H1 (cell line): ENCODE data around the gene ZNF837. TPM values are rescaled to one million over a fixed set of nuclear protein-coding genes. Genes with fewer than 3 reads are reported as not detected.

Experiments
- ATF3 ChIP-seq: IDR thresholded peaks from 2 replicates; pipeline ENCODE4 v1.6.1; 2011; ENCODE audit warnings: low read depth, mild to moderate bottlenecking, low read length; ENCODE audit not compliant: insufficient read depth
- BACH1 ChIP-seq: IDR thresholded peaks from 2 replicates; pipeline ENCODE4 v1.6.1; 2012; ENCODE audit warnings: low read length, improper control_type of control experiment
- BCL11A ChIP-seq, 2 experiments: IDR thresholded peaks; one replicate each; pipeline ENCODE4 v1.6.1; 2011; ENCODE audit warnings: low read depth in 2 of 2, low read length in 2 of 2, mild to moderate bottlenecking in 2 of 2
- CBX8 ChIP-seq: fragments of 300-800, 300-1000 bp; sonication (generic); IDR thresholded peaks from 2 replicates; pipeline ENCODE4 v1.7.1; 2016; ENCODE audit warnings: low read depth, low read length, borderline replicate concordance
- CHD1 ChIP-seq: IDR thresholded peaks from 2 replicates; pipeline ENCODE4 v1.6.1; 2012; ENCODE audit warnings: low read depth, low read length, improper control_type of control experiment
- CREB1 ChIP-seq: IDR thresholded peaks from 2 replicates; pipeline ENCODE4 v1.6.1; 2012; ENCODE audit warnings: inconsistent platforms
- EGR1 ChIP-seq: IDR thresholded peaks from 2 replicates; pipeline ENCODE4 v1.6.1; 2011; ENCODE audit warnings: low read depth, low read length, borderline replicate concordance
- EP300 ChIP-seq, 2 experiments: IDR thresholded peaks; 1 replicate in 1 of 2; 2 replicates in 1 of 2; pipeline ENCODE4 v1.6.1; 2011 to 2012; ENCODE audit warnings: low read depth in 2 of 2, low read length in 2 of 2, mild to moderate bottlenecking in 2 of 2, borderline replicate concordance in 1 of 2, inconsistent platforms in 1 of 2, moderate library complexity in 1 of 2
- EZH2 ChIP-seq: fragments of 200-600 bp; sonication (generic); IDR thresholded peaks from 2 replicates; pipeline ENCODE4 v1.7.1; 2012; ENCODE audit warnings: low read depth, mild to moderate bottlenecking, moderate library complexity, low read length, inconsistent platforms; ENCODE audit not compliant: severe bottlenecking
- HDAC2 ChIP-seq, 2 experiments: fragments of 300-600 bp in 1 of 2; sonication (generic) in 1 of 2; IDR thresholded peaks; 2 replicates each; pipeline ENCODE4 v1.6.1; 2011 to 2012; ENCODE audit warnings: low read depth in 2 of 2, low read length in 2 of 2, mild to moderate bottlenecking in 2 of 2, moderate library complexity in 2 of 2, borderline replicate concordance in 1 of 2, inconsistent platforms in 1 of 2
- HDAC6 ChIP-seq: IDR thresholded peaks from one replicate; pipeline ENCODE4 v1.7.1; 2012; ENCODE audit warnings: low read depth, mild to moderate bottlenecking, inconsistent platforms, low read length, moderate library complexity
- JUND ChIP-seq: IDR thresholded peaks from 2 replicates; pipeline ENCODE4 v1.6.1; 2011; ENCODE audit warnings: mild to moderate bottlenecking, improper control_type of control experiment, low read length
- KDM1A ChIP-seq: fragments of 200-600, 300-600 bp; sonication (generic); IDR thresholded peaks from 2 replicates; pipeline ENCODE4 v1.7.1; 2016; ENCODE audit warnings: mild to moderate bottlenecking, low read length, borderline replicate concordance
- KDM4A ChIP-seq: IDR thresholded peaks from one replicate; pipeline ENCODE4 v1.7.1; 2012; ENCODE audit warnings: low read depth, mild to moderate bottlenecking, moderate library complexity, low read length, inconsistent platforms; ENCODE audit not compliant: severe bottlenecking
- MAFK ChIP-seq: IDR thresholded peaks from 2 replicates; pipeline ENCODE4 v1.6.1; 2012; ENCODE audit warnings: low read depth, mild to moderate bottlenecking, improper control_type of control experiment, low read length
- NANOG ChIP-seq: IDR thresholded peaks from 2 replicates; pipeline ENCODE4 v1.6.1; 2011; ENCODE audit warnings: low read length, low read depth, mild to moderate bottlenecking, inconsistent platforms; ENCODE audit not compliant: insufficient read depth, poor library complexity, severe bottlenecking
- RBBP5 ChIP-seq: IDR thresholded peaks from 2 replicates; pipeline ENCODE4 v1.7.1; 2012; ENCODE audit warnings: low read depth, mild to moderate bottlenecking, inconsistent platforms, low read length, moderate library complexity, borderline replicate concordance
- SAP30 ChIP-seq: fragments of 300-600 bp; sonication (generic); IDR thresholded peaks from 2 replicates; pipeline ENCODE4 v1.7.1; 2012; ENCODE audit warnings: low read length, moderate library complexity, mild to moderate bottlenecking, inconsistent platforms; ENCODE audit not compliant: insufficient read depth, insufficient replicate concordance
- SP2 ChIP-seq: IDR thresholded peaks from 2 replicates; pipeline ENCODE4 v1.6.1; 2012; ENCODE audit warnings: mild to moderate bottlenecking, low read length, inconsistent platforms
- TBP ChIP-seq: IDR thresholded peaks from 2 replicates; pipeline ENCODE4 v1.6.1; 2011; ENCODE audit warnings: low read depth, low read length, improper control_type of control experiment
- YY1 ChIP-seq: IDR thresholded peaks from 2 replicates; pipeline ENCODE4 v1.6.1; 2011; ENCODE audit warnings: low read depth, mild to moderate bottlenecking, low read length
- polyA plus RNA-seq, 7 experiments: library from polyadenylated mRNA; depleted of rRNA in 3 of 7; stranded (reverse) in 5 of 7; unstranded in 2 of 7; fragments of >200 nt in 5 of 7; fragments of 200-250 nt in 2 of 7; gene quantifications; 1 replicate in 5 of 7; 2 replicates in 1 of 7; 4 replicates in 1 of 7; pipeline versions ENCODE4 v1.2.1 to v1.2.3, GENCODE V29; 2011 to 2013; ENCODE audit warnings: missing spikeins in 2 of 7, mixed read lengths in 2 of 7
- total RNA-seq: library from RNA; stranded (reverse); fragmentation: NEBNext Ultra II Directional; extraction: Animal tissue kit (Norgen Biotek cat#: 25700); gene quantifications from 2 replicates; pipeline ENCODE4 v1.2.1, GENCODE V29; 2021
- TF ChIP-seq, protein P1 (sequence below): IDR thresholded peaks from 2 replicates; pipeline ENCODE4 v1.6.1; 2011; ENCODE audit warnings: low read length, improper control_type of control experiment

ZNF837 gene
- total and polyA plus RNA-seq, 2 of the 8 experiments (the other 6 are each of a cell fraction or from before 2014, with no cell fraction given) = 1.9 to 3.3 TPM

GRCh38 chr19:58326914-58327726, 53.7 kb downstream of the ZNF837 start, which contains the start of gene ZSCAN22 (continued):
- TF ChIP-seq ATF3 (peak; percentile 48; the same call in 1 of the 2 replicates), HDAC6 (no peak), BACH1 (peak; percentile 46; the same call in 1 of the 2 replicates), SP2 (no peak), CREB1 (peak; percentile 94), EZH2 (no peak), BCL11A (IDR thresholded peaks at IDR 0.05; ENCODE audit: low read depth in 2 of 2, low read length in 2 of 2) (no peak), EP300 (IDR thresholded peaks at IDR 0.05; ENCODE audit: borderline replicate concordance in 1 of 2, low read depth in 2 of 2, low read length in 2 of 2) (no peak), SAP30 (peak; percentile 96), NANOG (peak; percentile 17), TBP (peak; percentile 61), HDAC2 (IDR thresholded peaks at IDR 0.05; ENCODE audit: borderline replicate concordance in 1 of 2, low read depth in 2 of 2, low read length in 2 of 2) (peak in 1 of 2 experiments; percentile 87; a peak in 2 of 4 replicates), YY1 (peak; percentile 68; the same call in 1 of the 2 replicates), MAFK (no peak), KDM1A (no peak), EGR1 (no peak), RBBP5 (peak; percentile 59), CHD1 (no peak), KDM4A (peak; percentile 97), JUND (no peak), CBX8 (no peak)
- TF ChIP-seq, protein P1, sequence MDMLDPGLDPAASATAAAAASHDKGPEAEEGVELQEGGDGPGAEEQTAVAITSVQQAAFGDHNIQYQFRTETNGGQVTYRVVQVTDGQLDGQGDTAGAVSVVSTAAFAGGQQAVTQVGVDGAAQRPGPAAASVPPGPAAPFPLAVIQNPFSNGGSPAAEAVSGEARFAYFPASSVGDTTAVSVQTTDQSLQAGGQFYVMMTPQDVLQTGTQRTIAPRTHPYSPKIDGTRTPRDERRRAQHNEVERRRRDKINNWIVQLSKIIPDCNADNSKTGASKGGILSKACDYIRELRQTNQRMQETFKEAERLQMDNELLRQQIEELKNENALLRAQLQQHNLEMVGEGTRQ = no peak
